GM19372 (cell line): ENCODE results near the gene TCF19.

Source experiments
- ATAC-seq: cut with Tn5 transposase; IDR thresholded peaks from one replicate; pipeline ENCODE4 v1.9.1; 2021; ENCODE audit warnings: mild to moderate bottlenecking, low read depth, moderate library complexity; ENCODE audit not compliant: unreplicated experiment

Gene TCF19

GRCh38 chr6:31158140-31158862, at the start of gene TCF19:
TCF19 (plus strand) TSS chr6:31158589; CDS start chr6:31159470, 881 bp downstream.
- ATAC-seq = peak; percentile 93

- ATAC-seq = no peak
Observed at GRCh38 chr6:31110825-31111582, 47.4 kb upstream of the TCF19 start.

- ATAC-seq = no peak
Observed at GRCh38 chr6:31111712-31112111, 46.7 kb upstream of the TCF19 start.

GRCh38 chr6:31112478-31112877, 45.9 kb upstream of the TCF19 start, which contains the start of gene C6orf15:
C6orf15 (minus strand) TSS chr6:31112575; CDS start chr6:31112555, 20 bp downstream.
- no peak for ATAC-seq

- no peak for ATAC-seq
Observed at GRCh38 chr6:31113861-31114540, 44.4 kb upstream of the TCF19 start.

- ATAC-seq = no peak
Observed at GRCh38 chr6:31114541-31114878, 43.9 kb upstream of the TCF19 start, which contains the start of gene PSORS1C1. PSORS1C1 (plus strand) TSS chr6:31114800; CDS start chr6:31129633, 14,833 bp downstream.

GRCh38 chr6:31114970-31115849, 43.2 kb upstream of the TCF19 start:
- ATAC-seq = no peak

GRCh38 chr6:31115941-31116560, 42.3 kb upstream of the TCF19 start:
- ATAC-seq = no peak

GRCh38 chr6:31116661-31117385, 41.6 kb upstream of the TCF19 start:
- no peak for ATAC-seq

GRCh38 chr6:31118178-31118577, 40.2 kb upstream of the TCF19 start:
- no peak for ATAC-seq

- no peak for ATAC-seq
Observed at GRCh38 chr6:31120151-31120915, 38.1 kb upstream of the TCF19 start, which contains the start of gene CDSN. CDSN (minus strand) TSS chr6:31120446; CDS start chr6:31120419, 27 bp downstream.

GRCh38 chr6:31121131-31121790, 37.1 kb upstream of the TCF19 start:
- no peak for ATAC-seq

- ATAC-seq = no peak
Observed at GRCh38 chr6:31122791-31123706, 35.3 kb upstream of the TCF19 start.

GRCh38 chr6:31125162-31125561, 33.2 kb upstream of the TCF19 start:
- no peak for ATAC-seq

GRCh38 chr6:31125586-31126363, 32.6 kb upstream of the TCF19 start:
- no peak for ATAC-seq
